ENCODE results near the gene ZDHHC22.

Gene ZDHHC22

GRCh38 chr14:77125823-77126325 is 15.7 kb downstream of the ZDHHC22 start:
- DNase-seq, result no peak

- no peak for DNase-seq
Observed at GRCh38 chr14:77125281-77125801, 16.2 kb downstream of the ZDHHC22 start.

- DNase-seq, result no peak
Observed at GRCh38 chr14:77124345-77125280, 17.0 kb downstream of the ZDHHC22 start.

DNA sequence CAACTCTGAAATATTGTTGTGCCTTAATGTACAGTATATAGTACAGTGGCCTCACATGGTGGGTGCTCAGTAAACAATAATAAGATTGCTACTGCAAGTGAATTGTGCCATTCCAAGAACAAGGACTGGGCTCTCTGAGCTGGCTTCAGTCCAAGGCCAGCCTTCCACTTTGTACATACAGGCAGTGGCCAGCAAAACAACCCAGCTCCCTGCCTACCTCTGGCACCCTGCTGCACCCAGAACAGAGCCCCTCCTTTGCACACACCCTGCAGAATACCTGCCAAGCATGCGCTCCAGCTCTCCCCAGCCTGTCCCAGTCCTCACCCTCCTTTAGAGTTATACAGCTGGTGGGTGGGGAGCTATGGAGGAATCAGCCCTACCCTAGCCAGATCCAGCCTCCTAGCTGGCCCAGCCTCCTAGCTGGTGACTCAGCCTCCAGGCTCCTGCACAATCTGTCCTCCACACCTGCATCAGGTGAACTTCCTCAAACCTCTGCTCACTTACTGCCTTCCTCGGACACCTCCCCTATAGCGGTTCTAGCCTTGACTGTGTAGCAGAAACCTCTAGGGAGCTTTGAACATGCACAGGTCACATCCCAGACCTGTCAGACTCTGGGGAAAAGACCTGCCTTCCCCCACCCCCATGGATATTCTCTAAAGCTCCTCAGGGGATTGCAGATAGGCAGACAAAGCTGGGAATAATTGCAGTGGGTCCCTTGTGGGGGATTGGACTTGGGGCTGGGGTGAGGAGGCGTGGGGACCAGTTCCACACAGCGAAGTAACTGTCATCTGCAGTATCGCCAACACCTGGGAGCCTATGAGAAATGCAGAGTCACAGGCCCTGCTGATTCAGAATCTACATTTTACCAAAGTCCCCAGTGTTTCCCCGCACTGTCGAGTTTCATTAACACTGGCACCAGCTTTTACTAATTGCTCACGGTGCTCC is 17.9 kb downstream of the ZDHHC22 start:
- DNase-seq, result no peak

GRCh38 chr14:77122526-77123125 is 19.0 kb downstream of the ZDHHC22 start:
- no peak for DNase-seq

- DNase-seq, result no peak
Observed at GRCh38 chr14:77120771-77121743, 20.5 kb downstream of the ZDHHC22 start.

DNA sequence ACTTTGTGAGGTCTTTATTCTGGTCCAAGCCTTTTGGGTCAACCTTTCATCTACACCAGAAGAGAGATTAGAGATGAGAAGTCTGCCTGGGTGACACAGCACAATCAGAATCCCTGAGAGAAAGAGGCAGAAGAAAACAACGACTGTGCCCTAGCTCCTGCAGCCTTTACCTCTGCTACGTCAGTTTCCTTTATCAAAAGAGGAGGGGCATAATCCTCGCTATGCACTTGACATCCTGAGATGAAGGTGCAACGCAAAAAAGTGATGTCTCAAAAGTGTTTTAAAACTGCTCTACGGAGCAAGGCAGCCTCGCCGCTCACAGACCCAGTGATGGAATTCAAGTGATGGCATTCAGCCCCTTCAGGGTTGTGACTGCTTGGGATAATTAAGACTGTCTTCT is 21.7 kb downstream of the ZDHHC22 start:
- DNase-seq, result no peak

- no peak for DNase-seq
Observed at GRCh38 chr14:77116172-77116817, 25.3 kb downstream of the ZDHHC22 start.

DNA sequence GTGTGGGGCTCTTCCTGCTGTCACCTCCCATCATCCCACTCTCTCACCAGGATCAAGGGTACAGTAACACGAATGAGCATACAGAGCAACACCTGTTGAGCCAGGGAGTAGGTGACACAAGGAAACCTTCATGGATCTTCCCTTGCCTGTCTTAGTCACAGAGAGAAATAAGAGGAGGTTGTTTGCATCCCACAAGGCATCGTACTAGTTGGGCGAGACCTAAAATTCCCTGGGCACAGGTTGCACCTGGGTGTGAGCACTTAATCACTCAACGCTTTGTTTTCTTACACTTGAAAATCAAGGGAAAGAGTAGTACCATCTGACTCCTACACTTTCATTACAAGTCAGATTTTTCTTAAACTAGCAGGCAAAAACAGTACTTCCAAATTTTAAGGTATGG is 27.0 kb downstream of the ZDHHC22 start:
- DNase-seq, result no peak

GRCh38 chr14:77113644-77114043 is 27.9 kb downstream of the ZDHHC22 start:
- DNase-seq, result no peak

DNA sequence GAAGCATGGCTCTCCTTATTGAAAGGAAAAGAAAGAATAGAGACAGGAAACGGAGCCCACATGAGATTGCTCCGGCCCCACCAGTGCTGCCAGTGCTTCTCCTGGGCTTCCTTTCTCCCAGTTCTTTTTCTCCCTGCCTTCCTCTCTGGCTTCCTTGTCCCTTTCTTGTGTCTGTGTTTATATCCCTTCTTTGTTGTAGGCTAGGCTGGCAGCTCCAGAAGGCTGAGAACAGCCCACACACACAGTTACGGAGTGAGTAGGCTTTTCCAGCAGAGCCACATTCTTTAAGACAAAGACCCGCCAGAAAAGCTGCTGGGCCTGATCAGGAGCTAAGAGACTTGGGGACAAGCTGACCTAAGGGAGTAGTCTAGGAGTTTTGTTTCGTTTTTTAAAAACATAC is 30.6 kb downstream of the ZDHHC22 start:
- DNase-seq, result no peak

DNA sequence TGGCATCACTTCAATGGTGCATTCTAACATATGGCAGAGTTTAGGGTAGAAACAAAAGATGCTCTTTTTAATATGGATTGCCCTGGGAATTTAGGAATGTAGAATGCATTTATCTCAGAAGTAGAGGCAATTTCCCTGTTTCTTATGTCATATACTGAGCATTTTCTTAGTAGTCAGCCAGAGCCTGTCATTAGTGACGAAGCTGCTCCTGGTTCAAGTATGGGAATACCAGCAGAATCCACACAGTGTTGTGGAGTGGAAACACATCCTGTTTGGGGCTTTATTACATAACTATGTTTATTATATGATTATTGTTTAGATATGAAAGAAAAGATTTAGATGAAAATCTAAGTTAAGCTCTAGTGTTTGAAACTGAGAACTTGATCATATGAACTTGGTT is 31.3 kb downstream of the ZDHHC22 start:
- DNase-seq, result no peak

GRCh38 chr14:77109656-77110055 is 31.9 kb downstream of the ZDHHC22 start:
- DNase-seq, result no peak

DNA sequence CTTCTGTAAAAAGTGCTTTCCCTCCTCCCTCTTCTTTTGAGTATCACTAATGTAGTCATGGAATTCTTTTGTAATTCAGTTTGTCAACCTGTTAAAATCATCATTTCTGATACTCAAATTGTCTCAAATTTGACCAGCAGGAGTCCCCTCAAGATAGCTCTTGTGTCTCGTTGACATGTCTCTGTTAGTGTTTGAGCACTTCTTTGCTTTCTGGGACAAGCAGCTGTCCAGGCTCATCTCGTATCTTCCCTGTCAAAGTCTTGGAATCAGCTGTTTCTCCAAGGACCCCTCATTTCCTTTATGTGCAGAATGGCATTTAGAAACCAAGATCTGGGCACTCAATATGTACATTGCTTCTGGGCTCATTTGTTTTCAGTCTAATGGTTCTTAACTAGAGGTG is 32.8 kb downstream of the ZDHHC22 start:
- DNase-seq, result no peak

- DNase-seq, result no peak
Observed at GRCh38 chr14:77107228-77107627, 34.4 kb downstream of the ZDHHC22 start.

- DNase-seq, result no peak
Observed at GRCh38 chr14:77106666-77107065, 34.9 kb downstream of the ZDHHC22 start.

DNA sequence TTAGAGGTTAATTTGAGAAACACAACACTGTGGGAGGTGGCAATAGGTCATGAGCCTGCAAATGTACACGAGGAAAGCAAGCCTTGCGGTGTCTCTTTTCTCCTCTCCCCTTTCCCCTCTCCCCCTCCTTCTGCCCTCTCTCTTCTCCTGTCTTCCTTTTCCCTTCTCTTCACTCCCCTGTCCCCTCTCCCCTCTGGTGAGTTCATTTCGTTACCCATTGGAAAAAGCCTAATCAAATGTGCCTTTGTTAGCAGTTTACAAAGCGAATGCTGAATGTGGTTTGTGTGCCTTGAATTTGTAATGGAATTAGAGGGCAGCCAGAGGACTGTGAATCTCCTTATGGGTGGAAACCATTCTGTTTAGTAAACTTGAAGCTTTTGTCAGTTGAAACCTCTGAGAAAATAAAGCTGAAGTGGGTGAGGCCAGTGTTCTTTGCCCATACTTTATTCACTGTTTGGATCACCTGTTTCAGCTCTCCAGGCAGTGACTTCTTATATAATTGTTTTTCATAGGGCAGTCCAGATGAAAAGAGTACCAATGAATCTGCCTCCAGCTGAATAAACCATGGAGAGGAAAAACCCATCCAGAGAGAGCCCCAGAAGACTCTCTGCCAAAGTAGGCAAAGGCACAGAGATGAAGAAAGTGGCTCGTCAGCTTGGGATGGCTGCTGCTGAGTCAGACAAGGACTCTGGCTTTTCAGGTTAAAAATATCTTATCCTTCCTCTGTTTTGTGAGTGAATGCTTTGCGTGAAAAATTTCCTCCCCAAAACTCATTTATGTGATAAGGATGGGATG is 36.2 kb downstream of the ZDHHC22 start:
- DNase-seq, result no peak

- no peak for DNase-seq
Observed at GRCh38 chr14:77104393-77104792, 37.2 kb downstream of the ZDHHC22 start.

GRCh38 chr14:77103951-77104350 is 37.6 kb downstream of the ZDHHC22 start:
- DNase-seq, result no peak

- DNase-seq, result no peak
Observed at GRCh38 chr14:77103475-77103874, 38.1 kb downstream of the ZDHHC22 start.

Measured in NCI-H1930 (cell line).